Measurements from ENCODE around the gene THOC6. TPM values are rescaled to one million over a fixed set of nuclear protein-coding genes. Genes with fewer than 3 reads are reported as not detected.
A peak's percentile ranks its signal among the peaks of the same experiment; 100 is the strongest.
"Not testable (repeated sequence)": the region's sequence is repeated elsewhere in the genome, so short reads cannot be mapped to it uniquely, and the experiment has no call there.

Gene THOC6
- total RNA-seq, 1 donor from 2014 or later, result 20.8 TPM

GRCh38 chr16:3072148-3072547 is 48.3 kb downstream of the THOC6 start:
- DNase-seq (ENCODE audit: low spot score), result not testable (repeated sequence)

GRCh38 chr16:3072576-3073263 is 48.9 kb downstream of the THOC6 start:
- not testable (repeated sequence) for DNase-seq (ENCODE audit: low spot score)

- DNase-seq (ENCODE audit: low spot score), result no peak
Measured at GRCh38 chr16:3073448-3073847, 49.6 kb downstream of the THOC6 start.

- DNase-seq (ENCODE audit: low spot score), result peak; percentile 47
Measured at GRCh38 chr16:3074860-3075522, 51.2 kb downstream of the THOC6 start.

GRCh38 chr16:3075523-3075915 is 51.7 kb downstream of the THOC6 start:
- DNase-seq (ENCODE audit: low spot score), result no peak

GRCh38 chr16:3075946-3076345 is 52.1 kb downstream of the THOC6 start:
- DNase-seq (ENCODE audit: low spot score), result not testable (repeated sequence)

- no peak for DNase-seq (ENCODE audit: low spot score)
Measured at GRCh38 chr16:3076577-3076976, 52.7 kb downstream of the THOC6 start.

Other genes starting within 250 kb of the THOC6 start
- 273 TPM for gene ELOB, start 246.8 kb upstream of the THOC6 start, total RNA-seq
- 1.8 TPM for gene PRSS33, start 236.5 kb upstream of the THOC6 start, total RNA-seq
- 0.49 TPM for gene PRSS41, start 225.6 kb upstream of the THOC6 start, total RNA-seq
- 4.4 TPM for gene PRSS21, start 206.8 kb upstream of the THOC6 start, total RNA-seq
- gene ZG16B, start 193.7 kb upstream of the THOC6 start, total RNA-seq, result 55.9 TPM
- 52.7 TPM for gene PRSS22, start 165.9 kb upstream of the THOC6 start, total RNA-seq
- 35.5 TPM for gene FLYWCH2, start 140.8 kb upstream of the THOC6 start, total RNA-seq
- 57.5 TPM for gene FLYWCH1, start 112.1 kb upstream of the THOC6 start, total RNA-seq
- not detected for gene KREMEN2, start 59.8 kb upstream of the THOC6 start, total RNA-seq
- 33.1 TPM for gene PAQR4, start 54.7 kb upstream of the THOC6 start, total RNA-seq
- gene PKMYT1, start 43.6 kb upstream of the THOC6 start, total RNA-seq, result 4.5 TPM
- 3.3 TPM for gene CLDN9, start 11.1 kb upstream of the THOC6 start, total RNA-seq
- gene CLDN6, start 5.9 kb upstream of the THOC6 start, total RNA-seq, result 1.1 TPM
- gene TNFRSF12A, start 3.7 kb upstream of the THOC6 start, total RNA-seq, result 98.1 TPM
- gene HCFC1R1, start 93 bp upstream of the THOC6 start, total RNA-seq, result 54.6 TPM
- gene BICDL2, start 12.9 kb downstream of the THOC6 start, total RNA-seq, result 86.1 TPM
- gene MMP25, start 22.5 kb downstream of the THOC6 start, total RNA-seq, result 1.1 TPM
- gene IL32, start 41.6 kb downstream of the THOC6 start, total RNA-seq, result 134 TPM
- gene ZSCAN10, start 75.3 kb downstream of the THOC6 start, total RNA-seq, result 0.37 TPM
- 14.2 TPM for gene ZNF205, start 88.6 kb downstream of the THOC6 start, total RNA-seq
- 18.4 TPM for gene ZNF213, start 111.0 kb downstream of the THOC6 start, total RNA-seq
- gene OR1F1, start 164.2 kb downstream of the THOC6 start, total RNA-seq, result not detected
- gene ZNF200, start 211.1 kb downstream of the THOC6 start, total RNA-seq, result 7.6 TPM
- gene MEFV, start 232.6 kb downstream of the THOC6 start, total RNA-seq, result 0.52 TPM